Type B pancreatic cell (in vitro differentiated cells): ENCODE data around the gene CDKAL1. TPM values are rescaled to one million over a fixed set of nuclear protein-coding genes. Genes with fewer than 3 reads are reported as not detected.

Experiments
- DNase-seq: peaks from one replicate; pipeline ENCODE4 v3.0.0; 2021; ENCODE audit warnings: mixed read lengths; ENCODE audit not compliant: unreplicated experiment; ENCODE audit errors: extremely low spot score
- H3K27ac Mint-ChIP-seq: 2 replicates; pipeline ENCODE4 v1.8.0; 2021; ENCODE audit warnings: mild to moderate bottlenecking, mixed read lengths
- H3K27me3 Mint-ChIP-seq: 2 replicates; pipeline ENCODE4 v1.8.0; 2021; ENCODE audit warnings: mixed read lengths
- H3K36me3 Mint-ChIP-seq: 2 replicates; pipeline ENCODE4 v1.8.0; 2021; ENCODE audit warnings: mixed read lengths
- H3K4me1 Mint-ChIP-seq: one replicate; pipeline ENCODE4 v1.8.0; 2021; ENCODE audit warnings: mixed read lengths; ENCODE audit not compliant: unreplicated experiment
- H3K4me3 Mint-ChIP-seq: 2 replicates; pipeline ENCODE4 v1.8.0; 2021; ENCODE audit warnings: mild to moderate bottlenecking, mixed read lengths
- H3K9me3 Mint-ChIP-seq: 2 replicates; pipeline ENCODE4 v1.8.0; 2021; ENCODE audit warnings: mixed read lengths
- total RNA-seq: library from RNA; stranded (reverse); gene quantifications from 2 replicates; pipeline ENCODE4 v1.2.1, GENCODE V29; 2021; ENCODE audit warnings: low replicate concordance
- TF ChIP-seq, protein P1 (sequence below): fragments of 200-600 bp; sonication (generic); conservative IDR thresholded peaks from 2 replicates; pipeline ENCODE4 v1.5.0; 2021; ENCODE audit warnings: antibody characterized with exemption, mild to moderate bottlenecking

Gene CDKAL1
- total RNA-seq, 1 donor from 2014 or later: 21.0 TPM

GRCh38 chr6:21171801-21172200 is 637.5 kb downstream of the CDKAL1 start:
- Mint-ChIP-seq H3K27ac (no peak overlapping the region), H3K36me3 (no peaks in the 10 kb centered on the region), H3K27me3 (no peaks in the 10 kb centered on the region), H3K9me3 (peaks cover 5% of the 10 kb centered on the region), H3K4me3 (no peak overlapping the region), H3K4me1 (no peaks in the 10 kb centered on the region)
- DNase-seq: no peak
- TF ChIP-seq, protein P1, sequence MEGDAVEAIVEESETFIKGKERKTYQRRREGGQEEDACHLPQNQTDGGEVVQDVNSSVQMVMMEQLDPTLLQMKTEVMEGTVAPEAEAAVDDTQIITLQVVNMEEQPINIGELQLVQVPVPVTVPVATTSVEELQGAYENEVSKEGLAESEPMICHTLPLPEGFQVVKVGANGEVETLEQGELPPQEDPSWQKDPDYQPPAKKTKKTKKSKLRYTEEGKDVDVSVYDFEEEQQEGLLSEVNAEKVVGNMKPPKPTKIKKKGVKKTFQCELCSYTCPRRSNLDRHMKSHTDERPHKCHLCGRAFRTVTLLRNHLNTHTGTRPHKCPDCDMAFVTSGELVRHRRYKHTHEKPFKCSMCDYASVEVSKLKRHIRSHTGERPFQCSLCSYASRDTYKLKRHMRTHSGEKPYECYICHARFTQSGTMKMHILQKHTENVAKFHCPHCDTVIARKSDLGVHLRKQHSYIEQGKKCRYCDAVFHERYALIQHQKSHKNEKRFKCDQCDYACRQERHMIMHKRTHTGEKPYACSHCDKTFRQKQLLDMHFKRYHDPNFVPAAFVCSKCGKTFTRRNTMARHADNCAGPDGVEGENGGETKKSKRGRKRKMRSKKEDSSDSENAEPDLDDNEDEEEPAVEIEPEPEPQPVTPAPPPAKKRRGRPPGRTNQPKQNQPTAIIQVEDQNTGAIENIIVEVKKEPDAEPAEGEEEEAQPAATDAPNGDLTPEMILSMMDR: no peak

DNA sequence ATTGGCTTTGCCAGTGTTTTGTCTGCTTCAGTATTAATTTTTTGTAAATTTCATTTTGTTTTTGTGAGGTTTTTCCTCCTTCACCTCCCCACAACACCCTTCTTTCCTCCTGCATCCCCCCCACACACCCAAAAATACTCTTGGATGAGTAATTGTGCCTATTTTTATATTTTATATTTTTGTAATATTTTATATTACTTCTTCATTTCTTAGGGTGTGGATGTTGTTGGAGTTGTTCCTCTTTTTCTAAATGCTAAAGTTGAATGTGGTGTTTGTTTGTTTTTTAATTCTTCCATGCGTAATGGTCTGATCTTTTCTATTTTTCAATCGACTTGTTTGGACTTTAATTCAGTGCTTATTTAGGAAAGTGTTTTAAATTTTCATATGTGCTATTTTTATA is 638.8 kb downstream of the CDKAL1 start:
- Mint-ChIP-seq H3K4me1 (no peaks in the 10 kb centered on the region), H3K9me3 (peaks cover 5% of the 10 kb centered on the region), H3K4me3 (no peak overlapping the region), H3K36me3 (no peaks in the 10 kb centered on the region), H3K27ac (no peak overlapping the region), H3K27me3 (no peaks in the 10 kb centered on the region)
- DNase-seq: no peak
- TF ChIP-seq, protein P1: no peak

DNA sequence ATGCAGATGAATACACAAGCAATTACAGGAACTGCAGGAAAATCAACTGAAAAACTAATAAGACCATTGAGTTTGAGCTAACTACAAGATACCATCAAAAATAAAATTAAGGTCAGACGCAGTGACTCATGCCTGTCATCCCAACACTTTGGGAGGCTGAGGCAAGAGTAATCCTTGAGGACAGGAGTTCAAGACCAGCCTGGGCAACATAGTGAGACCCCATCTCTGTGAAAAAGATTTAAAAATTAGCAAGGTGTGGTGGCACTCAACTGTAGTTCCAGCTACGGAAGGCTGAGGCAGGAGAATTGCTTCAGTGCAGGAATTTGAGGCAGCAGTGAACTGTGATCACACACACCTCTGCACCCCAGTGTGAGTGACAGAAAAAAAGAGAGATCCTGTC is 639.4 kb downstream of the CDKAL1 start:
- H3K9me3 Mint-ChIP-seq: peaks cover 5% of the 10 kb centered on the region
- H3K4me3 Mint-ChIP-seq: no peak overlapping the region
- H3K27ac Mint-ChIP-seq: no peak overlapping the region
- H3K27me3 Mint-ChIP-seq: no peaks in the 10 kb centered on the region
- H3K4me1 Mint-ChIP-seq: no peaks in the 10 kb centered on the region
- H3K36me3 Mint-ChIP-seq: no peaks in the 10 kb centered on the region
- TF ChIP-seq, protein P1: no peak
- DNase-seq: no peak

DNA sequence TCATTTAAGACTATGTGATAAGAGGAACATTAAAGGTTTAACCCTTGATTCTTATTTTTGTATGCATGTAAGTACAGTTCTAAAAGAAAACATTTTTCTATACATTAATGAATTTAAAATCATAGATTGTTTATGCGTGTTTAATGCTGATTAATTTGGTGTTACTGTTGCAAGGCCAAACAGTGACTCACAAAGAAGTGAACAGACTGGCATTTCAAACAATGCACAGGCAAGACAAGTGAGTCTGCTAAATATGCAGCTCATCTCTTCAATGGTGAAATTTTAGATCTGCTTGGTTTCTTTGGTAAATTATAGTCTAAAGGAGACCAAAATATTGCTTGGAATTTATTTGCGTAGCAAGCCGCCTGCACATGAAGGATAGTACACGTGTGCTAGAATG is 641.9 kb downstream of the CDKAL1 start:
- Mint-ChIP-seq H3K36me3 (no peaks in the 10 kb centered on the region), H3K27me3 (no peaks in the 10 kb centered on the region), H3K4me3 (no peak overlapping the region), H3K4me1 (no peaks in the 10 kb centered on the region), H3K9me3 (peaks cover 5% of the 10 kb centered on the region), H3K27ac (no peak overlapping the region)
- TF ChIP-seq, protein P1: no peak
- no peak for DNase-seq

GRCh38 chr6:21180155-21180554 is 645.9 kb downstream of the CDKAL1 start:
- H3K4me3 Mint-ChIP-seq: no peak overlapping the region
- TF ChIP-seq, protein P1: no peak
- H3K4me1 Mint-ChIP-seq: peaks cover 7% of the 10 kb centered on the region
- DNase-seq: no peak
- no peak overlapping the region for H3K27ac Mint-ChIP-seq
- no peaks in the 10 kb centered on the region for H3K27me3 Mint-ChIP-seq
- H3K9me3 Mint-ChIP-seq: no peaks in the 10 kb centered on the region
- no peaks in the 10 kb centered on the region for H3K36me3 Mint-ChIP-seq

- TF ChIP-seq, protein P1: no peak
- no peak overlapping the region for H3K4me3 Mint-ChIP-seq
- no peaks in the 10 kb centered on the region for H3K36me3 Mint-ChIP-seq
- H3K27me3 Mint-ChIP-seq: no peaks in the 10 kb centered on the region
- no peaks in the 10 kb centered on the region for H3K9me3 Mint-ChIP-seq
- H3K4me1 Mint-ChIP-seq: peaks cover 14% of the 10 kb centered on the region
- H3K27ac Mint-ChIP-seq: no peak overlapping the region
- no peak for DNase-seq
Measured at GRCh38 chr6:21180800-21181337, 646.6 kb downstream of the CDKAL1 start.
